NCI-H187 treated with DMSO at 0.1 percent for 48 hours (cell line): ENCODE data around the gene GNA14.
"Not testable (repeated sequence)": the region's sequence is repeated elsewhere in the genome, so short reads cannot be mapped to it uniquely, and the experiment has no call there.

Experiments used
- DNase-seq: peaks from one replicate; lab custom pipeline; 2025; lab: John Stamatoyannopoulos, UW

The GNA14 gene

DNA sequence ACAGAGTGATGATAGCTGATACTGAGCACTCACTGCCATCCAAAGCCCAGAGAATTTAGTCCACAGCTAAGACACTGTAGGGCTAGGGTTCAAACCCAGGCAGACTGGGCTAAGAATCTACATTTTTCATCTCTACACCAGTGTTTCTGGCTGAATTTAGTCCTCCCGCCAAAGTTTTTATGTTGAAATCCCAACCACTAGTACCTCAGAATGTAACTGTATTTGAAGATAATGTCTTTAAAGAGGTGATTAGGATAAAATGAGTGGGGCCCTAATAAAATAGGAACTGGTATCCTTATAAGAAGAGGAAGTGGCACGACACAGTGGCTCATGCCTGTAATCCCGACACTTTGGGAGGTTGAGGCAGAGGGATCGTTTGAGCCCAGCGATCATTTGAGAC is 4.3 kb downstream of the GNA14 start:
- DNase-seq: no peak

DNA sequence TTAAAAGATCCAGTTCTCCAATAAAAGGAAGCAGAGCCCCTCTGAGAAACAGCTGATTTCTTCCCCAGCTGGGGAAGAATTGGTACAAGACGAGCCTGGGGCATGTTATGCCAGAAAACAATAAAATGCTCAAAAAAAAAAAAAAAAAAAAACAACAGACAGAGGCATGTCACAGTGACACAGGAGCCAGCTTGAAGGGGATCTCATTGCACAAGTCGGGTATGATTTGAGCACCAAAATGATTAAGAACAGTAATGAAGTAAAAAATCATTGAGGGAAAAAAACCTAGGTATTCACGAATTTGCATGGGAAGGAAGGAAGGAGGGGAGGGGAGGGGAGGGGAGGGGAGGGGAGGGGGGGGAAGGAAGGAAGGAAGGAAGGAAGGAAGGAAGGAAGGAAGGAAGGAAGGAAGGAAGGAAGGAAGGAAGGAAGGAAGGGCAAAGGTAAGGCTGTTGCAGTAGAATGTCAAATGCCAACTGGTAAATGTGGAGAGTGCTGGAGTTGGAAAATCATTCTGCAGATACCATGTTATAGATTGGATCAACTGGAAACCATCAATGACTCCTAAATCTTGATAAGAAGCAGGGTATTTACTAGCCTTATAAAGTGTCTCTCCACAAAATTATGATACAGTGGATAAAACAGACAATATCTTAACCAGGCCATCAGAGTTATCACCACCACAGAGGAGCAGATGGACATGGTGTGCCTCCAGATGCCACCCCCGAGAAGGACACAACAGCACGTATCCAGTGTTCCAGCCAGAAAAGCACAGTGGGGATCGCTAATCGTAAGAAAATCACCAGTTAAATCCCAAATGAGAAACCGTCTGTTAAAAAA is 7.2 kb downstream of the GNA14 start:
- DNase-seq: no peak

DNA sequence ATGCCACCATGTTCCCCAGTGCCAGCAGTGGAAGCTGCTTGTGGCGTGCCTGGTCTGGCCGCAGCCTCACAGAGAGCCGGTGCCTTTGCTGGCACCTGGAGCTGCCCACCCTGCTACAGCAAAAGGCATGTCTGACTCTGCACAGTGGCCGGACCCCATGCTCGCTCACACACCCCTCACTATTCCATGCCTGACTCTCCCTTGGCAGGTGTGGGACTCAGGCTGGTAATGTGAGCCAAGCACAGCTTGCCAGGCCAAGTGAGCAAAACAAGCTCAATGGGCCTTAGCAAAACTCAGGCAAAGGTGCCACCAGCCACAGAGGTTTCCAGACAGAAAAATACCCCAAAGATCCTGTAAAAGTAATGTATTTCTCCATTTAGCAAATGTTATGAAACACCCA is 15.5 kb downstream of the GNA14 start:
- no peak for DNase-seq

DNA sequence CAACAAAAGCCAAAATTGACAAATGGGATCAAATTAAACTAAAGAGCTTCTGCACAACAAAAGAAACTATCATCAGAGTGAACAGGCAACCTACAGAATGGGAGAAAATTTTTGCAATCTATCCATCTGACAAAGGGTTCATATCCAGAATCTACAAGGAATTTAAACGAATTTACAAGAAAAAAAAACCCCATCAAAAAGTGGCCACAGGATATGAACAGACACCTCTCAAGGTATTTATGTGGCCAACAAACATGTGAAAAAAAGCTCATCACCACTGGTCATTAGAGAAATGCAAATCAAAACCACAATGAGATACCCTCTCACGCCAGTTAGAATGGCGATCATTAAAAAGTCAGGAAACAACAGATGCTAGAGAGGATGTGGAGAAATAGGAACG is 19.3 kb downstream of the GNA14 start:
- DNase-seq: not testable (repeated sequence)

DNA sequence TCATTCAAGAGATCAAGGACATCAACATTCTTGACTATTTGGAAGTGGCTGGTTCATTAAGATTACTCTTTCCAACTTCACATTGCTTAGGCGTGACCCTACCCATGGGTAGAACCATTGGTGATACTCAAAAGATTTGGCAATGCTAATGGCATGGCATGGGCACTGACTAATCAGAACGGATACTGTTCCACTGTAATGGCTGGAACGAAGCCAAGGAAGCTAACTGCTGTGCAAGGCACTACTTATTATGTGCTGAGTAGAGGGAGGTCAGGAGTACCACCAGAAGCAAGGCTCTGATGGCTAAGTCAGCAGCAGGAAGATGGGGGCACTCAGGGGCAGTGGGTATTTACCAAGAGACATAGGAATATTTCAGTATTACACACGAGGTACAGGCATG is 31.9 kb downstream of the GNA14 start:
- DNase-seq: no peak

DNA sequence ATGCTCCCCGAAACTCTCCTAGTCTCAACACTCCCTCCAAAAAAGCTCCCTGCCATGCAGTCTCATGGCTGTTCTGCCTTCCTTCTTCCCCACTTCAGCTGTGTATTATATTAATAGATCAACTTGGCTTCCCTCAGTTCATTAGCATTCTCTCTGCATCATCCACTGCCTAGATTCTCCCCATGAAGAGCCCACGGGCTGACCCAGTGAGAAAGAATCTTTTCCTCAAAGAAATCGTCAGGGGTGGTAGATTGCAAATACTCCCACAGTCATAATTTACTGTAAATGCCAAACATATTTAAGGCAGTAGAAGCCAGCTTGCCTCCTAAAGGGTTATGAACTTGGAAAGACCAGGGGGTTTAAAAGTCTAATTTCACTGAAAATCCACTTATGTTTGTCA is 33.5 kb downstream of the GNA14 start:
- no peak for DNase-seq

DNA sequence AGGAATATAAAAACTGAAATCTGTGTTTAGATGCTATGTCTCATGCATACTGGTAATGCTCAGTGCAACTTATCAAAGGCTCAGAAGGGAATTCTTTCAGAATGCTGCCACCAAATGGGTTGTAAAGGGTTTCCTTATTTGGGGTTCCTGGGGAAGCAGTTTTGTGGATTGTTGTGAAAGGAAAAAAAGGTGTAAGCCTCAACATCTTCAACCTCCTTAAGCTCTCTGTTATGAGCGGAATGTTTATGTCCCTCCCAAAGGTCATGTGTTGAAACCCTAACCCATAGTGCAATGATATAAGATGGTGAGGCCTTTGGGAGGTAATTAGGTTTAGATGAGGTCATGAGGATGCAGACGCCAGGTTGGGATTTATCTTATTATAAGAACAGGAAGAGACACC is 41.6 kb downstream of the GNA14 start:
- DNase-seq: no peak

DNA sequence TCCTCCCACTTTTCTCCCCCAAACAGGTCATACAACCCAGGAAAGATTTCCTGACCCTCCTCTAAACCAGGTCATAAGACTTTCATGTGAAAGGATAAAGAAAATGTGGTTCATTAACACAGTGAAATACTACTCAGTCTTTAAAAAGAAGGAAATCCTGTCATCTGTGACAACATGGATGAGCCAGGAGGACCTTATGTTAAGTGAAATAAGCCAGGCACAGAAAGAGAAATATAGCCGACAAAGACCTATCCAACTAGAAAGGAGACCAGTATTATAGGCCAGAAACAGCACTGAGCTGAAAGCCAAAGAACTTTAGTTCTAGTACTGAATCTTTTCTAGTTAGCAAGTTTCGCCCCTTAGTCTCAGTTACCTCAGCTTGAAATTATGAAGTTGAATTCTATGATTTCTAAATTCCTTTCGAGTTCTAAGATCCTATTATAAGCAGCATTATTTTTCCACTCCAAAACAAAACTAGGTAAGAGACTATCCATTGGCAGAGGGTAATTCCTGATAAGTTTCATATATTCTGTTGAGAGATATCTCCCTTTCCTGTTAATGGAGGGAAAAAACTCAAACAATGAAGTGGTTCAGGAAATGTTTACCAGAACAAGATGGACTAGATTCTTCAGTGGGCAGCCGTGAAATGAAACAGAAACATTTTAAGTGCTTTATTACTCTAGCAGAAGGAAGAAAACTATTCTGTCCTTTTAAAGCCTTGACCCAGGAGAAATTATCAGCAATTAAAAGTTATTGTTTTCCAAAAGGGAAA is 42.5 kb downstream of the GNA14 start:
- no peak for DNase-seq

DNA sequence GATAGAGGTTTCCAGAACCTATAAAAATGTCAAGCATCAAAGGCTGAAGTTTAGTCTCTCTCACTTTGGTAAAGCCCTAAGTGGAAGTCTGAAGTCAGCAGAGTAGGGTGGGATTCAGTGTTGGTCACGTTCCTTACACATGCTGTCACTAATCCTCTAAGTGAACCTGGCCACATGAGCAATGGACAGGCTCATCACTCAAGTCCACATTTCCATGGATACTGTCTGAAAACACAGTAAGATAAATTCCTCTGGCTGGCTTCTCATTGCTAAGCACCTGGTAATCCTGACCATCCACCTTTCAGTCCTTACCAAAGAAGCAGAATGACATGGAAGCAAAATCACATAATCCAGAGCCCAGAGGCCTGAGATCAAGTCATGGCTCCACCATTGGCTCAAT is 43.8 kb downstream of the GNA14 start:
- no peak for DNase-seq

DNA sequence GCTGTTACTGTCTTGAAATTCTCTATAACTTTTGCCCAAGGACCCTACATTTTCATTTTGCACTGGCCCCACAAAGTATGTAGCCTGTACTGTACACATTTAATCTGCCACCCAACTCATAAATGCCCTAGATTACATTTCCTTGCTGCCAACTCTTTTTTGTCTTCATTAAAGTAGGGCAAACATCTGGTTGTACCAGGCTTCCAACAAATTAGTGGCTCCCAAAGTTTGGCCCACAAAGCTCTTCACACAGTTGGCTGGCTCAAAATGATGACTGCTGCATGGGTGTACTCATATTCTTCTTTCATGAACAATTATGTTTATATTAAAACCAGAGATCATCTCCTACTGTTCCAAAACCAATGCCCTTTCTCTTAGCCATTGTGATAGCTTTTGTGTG is 45.3 kb downstream of the GNA14 start:
- no peak for DNase-seq

DNA sequence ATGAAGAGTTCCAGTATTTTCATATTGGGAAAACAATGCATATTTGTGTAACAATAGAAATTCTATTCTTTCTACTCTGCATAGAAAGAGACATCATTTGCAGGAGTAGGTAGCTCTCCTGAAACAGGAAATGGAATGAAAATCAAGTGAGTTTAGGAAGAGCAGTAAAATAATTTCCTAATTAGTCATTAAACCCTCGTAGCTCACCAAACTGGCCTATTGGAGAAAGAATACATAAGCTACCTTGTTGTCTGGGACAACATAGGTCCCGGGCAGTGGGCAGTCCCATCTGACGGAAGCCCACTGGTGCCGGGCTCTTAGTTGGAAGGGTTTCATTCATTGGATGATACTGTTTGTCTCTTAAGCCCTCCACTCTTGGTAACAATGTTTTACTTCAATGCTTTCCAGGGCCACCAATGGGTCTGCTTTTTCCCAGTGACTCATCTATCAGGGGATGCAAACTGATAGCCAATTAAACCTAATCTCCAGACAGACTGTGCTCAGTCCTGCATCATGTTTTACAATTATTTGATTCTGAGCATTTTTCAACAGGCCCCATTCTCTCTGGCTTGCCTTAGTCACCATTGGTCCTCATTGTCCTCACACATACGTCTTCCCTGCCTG is 46.5 kb downstream of the GNA14 start:
- DNase-seq: no peak

DNA sequence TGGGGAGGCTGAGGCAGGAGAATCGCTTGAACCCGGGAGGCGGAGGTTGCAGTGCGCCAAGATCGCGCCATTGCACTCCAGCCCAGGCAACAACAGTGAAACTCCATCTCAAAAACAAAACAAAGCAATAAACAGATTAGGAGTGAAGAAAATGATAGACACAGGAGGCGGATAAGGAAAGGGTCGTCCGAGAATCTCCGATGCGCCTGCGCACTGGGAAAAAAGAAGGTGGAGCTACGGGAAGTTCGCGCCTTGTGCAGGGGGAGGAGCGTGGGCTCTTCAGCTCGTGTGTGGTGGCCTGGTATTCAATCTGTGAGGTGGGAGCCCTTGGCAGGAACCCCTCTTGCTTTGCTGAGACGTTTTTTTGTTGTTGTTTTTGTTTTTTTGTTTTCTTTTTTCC is 47.3 kb downstream of the GNA14 start:
- DNase-seq: no peak

DNA sequence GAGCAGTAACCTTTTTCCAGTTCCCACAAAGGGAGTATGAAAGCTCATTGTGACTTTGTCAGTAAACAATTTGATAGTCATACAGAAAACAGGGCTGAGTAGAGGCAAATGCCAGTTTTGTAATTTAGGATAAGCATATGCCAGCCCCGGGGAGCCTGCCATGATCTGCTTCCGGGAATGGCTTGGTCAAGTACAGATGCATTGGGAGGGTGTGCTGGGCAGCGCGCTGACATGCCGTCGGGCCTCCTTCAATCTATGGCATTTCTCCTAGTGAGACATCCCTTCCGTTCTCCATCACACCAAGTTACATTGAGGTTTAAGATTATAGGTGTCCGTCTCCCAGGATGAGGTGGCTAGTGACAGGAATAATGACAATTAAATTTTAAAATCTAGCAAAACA is 48.6 kb downstream of the GNA14 start:
- no peak for DNase-seq

DNA sequence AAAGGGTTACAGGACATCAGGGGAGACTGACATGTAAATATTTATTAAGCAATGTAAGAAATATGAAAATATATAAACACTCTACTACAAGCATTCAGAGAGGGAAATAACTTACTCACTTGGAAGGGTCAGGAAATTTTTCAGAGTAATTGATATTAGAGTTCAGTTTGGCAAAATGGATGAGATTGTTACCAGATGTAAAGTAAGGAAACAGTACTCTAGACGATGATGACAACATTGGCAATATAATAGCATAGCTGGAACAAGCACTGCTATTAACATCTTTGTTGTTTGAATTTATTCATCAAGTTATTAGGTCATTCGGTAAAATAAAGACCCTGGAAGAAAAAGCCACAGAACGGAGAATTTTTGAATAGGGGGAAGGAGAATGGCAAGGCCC is 49.1 kb downstream of the GNA14 start:
- no peak for DNase-seq

DNA sequence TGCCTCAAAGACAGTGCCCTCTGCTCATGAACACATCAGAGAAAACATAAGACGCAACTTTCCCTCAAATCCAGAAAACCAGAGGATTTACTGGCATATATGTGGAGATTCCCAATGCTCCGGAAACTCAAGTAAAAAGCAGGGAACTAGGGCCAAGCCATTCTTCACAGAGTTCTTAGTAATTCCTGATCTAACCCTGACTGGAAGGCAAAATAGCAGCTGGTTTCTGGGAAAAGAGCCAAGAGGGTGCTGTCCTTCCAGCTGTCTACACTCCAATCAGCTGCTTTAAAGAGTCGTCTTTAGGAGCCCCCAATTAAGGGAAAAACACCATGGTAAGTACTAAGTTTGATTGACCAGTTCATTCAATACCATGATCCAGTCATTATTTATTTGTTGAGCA is 49.6 kb downstream of the GNA14 start:
- DNase-seq: no peak

DNA sequence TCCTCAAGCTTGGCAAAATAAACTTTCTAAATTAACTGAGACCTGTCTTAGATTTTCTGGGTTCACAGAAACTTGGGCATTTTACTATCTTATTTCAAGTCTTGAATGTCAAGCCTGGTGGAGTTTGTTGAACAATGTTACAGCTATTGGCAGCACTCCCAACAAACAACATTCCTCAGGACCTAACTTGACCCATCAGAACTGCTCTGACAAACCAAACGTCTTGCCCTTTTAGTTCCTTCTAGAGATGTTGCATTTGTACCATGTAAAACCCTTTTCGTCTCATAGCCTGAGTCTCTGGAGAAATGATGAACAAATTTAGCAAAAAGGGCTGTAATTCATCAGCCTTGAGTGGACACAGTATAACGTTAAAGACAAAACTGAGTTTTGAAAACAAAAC is 51.1 kb downstream of the GNA14 start:
- no peak for DNase-seq

DNA sequence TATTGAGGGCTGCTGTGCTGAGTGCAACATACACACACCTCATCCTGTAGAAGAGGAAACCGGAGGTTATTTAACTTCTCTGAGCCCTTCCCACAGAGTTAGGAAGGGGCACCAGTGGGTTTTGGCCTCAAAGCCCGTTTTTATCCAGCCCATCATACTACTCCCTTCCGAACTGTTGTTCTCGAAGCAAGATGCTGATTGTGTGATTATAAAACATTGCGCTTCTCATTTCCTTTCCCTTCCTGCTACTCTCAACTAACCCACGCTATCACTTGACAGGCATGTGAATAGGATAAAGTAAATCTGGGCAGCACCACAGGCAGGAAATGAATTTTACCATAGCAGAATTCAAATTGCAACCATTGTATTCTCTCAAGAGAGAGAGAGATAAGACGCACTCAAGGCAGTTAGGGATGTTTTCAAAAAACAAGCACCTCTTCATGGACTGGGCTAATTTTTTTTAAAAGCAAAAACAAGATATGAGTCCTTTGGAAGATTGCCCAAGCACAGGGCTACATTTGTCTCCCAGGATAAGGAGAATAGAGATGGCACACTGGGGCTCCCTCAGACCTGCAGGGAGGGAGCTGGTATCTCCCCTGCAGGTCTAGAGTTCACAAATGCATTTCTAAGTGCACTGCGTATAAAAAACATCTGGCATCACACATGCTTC is 52.6 kb downstream of the GNA14 start:
- DNase-seq: peak; percentile 51

DNA sequence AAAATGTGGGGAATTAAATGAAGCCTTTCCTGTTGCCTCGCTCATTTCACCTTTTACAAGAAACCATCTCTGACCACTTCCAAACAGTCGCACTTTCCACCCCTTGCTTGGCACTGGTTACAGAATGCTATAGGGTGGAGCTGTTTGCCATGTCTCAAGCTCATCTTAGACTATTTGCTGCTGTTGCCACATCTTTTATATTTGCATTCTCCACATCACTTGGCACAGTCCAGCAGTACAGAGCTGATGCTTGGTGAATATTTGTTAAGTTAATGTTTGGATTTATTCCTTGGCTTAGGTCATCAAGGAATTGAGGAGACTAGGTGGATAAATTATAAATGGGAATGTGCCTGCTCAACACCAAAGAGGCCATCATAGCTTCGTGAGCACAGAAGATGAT is 53.2 kb downstream of the GNA14 start:
- DNase-seq: no peak

DNA sequence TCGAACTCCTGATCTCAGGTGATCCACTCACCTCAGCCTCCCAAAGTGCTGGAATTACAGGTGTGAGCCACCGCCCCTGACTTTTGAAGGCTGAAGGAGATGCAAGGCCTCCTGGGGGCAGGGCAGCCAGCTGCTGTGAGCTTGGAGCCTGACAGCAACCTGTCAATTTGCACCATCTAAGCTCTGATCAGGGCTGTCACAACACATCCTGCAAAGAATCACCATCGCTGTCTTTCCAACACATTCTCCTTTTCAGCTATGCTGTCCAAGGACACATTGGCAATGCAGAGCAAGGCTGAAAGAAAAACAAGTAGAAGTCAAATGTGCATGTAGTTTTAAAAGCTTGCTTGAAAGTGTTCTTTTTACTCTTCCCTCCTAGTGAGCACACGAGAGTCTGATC is 54.6 kb downstream of the GNA14 start:
- no peak for DNase-seq

DNA sequence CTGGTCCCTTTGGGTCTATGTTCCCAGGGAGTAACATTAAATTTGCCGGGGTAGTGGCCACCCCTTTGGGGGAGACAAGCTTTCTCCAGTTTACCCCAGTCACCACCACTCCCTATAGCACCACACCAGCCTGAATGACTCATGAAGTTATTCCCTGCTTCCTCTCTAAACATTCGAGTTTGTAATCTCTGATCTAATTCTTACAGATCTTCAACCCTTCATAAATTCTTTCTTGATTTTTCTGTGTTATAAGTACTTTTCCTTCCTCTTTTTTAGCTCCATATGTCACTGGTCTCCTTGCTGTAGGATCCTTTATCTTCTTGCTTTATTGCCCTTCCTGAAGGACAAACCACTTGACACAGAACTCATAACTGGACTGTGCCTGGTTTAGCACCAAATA is 55.6 kb downstream of the GNA14 start:
- DNase-seq: no peak

DNA sequence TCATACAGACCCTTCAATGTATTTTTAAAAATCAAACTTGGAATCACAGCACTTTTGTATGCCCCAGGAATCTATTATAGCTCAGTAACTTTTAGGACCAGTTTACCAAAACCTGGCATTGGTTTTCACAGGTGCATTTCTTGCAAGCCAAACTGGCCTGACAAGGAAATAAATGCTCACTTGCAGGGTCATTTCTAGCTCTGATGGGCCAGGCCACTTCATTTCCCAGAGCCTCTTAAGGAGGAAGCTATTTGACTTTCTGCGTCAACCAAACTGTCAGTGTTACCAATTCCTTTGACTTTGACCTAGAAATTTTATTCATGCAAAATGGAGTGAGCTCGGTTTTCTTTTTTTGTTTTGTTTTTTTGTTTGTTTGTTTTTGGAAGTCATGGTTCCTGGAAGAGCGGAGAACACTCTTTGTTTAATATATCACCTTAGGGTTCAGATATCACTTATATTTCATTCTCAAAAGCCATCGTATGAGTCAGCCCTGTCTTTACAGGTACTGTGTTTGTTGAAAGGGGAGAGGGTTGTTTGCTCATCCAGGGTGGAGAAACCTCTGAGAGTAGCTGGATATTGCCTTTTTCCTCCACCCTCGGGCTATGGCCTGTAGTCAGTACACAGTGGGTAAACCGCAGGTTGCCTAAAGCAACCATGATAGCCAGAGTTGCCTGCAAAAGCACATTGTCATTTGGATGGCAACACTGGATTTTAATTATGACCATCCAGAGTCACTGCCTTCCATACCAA is 58.9 kb downstream of the GNA14 start:
- peak; percentile 21 for DNase-seq
